Astrocyte of the cerebellum (primary cell): Measurements from ENCODE around the gene MOCS2.

Experiments
- DNase-seq: peaks from one replicate; pipeline ENCODE4 v3.0.0-alpha.2; 2011; ENCODE audit warnings: low read depth
- H3K4me3 ChIP-seq: 2 replicates; pipeline ENCODE4 v1.5.1; 2011; ENCODE audit warnings: mild to moderate bottlenecking, low read depth, low read length, moderate library complexity
- in situ Hi-C: cut with HindIII; loops from 2 replicates; pipeline ENCODE4 v1.10.0; 2017; ENCODE audit warnings: low sequenced_read_pairs
- TF ChIP-seq, protein P1 (sequence below): IDR thresholded peaks from 2 replicates; pipeline ENCODE4 v1.5.1; 2012; ENCODE audit warnings: low read length, low read depth, moderate library complexity, mild to moderate bottlenecking; ENCODE audit errors: missing control alignments

The MOCS2 gene, protein sequence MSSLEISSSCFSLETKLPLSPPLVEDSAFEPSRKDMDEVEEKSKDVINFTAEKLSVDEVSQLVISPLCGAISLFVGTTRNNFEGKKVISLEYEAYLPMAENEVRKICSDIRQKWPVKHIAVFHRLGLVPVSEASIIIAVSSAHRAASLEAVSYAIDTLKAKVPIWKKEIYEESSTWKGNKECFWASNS

DNA sequence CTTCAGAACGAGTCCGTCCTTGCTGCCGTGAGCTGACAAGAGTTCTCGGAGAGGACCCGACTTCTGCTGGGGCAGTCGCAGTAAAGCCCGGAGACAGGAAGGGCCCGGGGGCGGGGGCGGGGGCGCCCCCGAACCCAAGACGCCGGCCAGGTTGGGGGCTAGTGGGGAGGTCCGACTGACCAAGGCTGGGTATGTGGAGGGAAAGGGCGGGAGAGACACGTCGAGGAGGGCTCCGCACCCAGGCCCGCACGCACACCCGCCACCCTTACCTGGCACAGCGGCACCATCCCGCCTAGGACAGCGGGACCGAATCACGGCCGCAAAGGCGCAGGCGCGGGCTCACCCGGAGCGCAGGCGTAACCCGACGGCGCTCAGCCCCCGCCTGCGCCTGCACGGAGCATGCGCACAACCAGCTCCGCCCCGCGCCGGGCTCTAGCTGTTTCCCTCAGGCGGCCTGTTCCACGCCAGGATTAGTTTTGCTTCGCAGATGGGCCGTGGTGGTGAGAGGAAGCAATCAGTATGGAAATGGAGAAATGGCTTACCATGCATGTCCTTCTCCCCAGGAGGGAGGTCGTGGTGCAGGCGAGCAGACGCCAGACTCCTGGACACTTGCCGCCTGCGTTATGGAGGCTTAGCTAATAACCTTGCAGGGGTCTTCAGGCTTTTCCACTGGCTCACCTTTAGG is at the start of gene MOCS2:
MOCS2 (minus strand) TSS at position 315 of the 685 bp plus-strand sequence. CDS start 2,583 bp downstream, outside the sequence.
- peak; percentile 71 for DNase-seq
- H3K4me3 ChIP-seq = peak within 1 kb of the TSS; percentile 82
- in situ Hi-C loops = no loop called here
- TF ChIP-seq, protein P1, sequence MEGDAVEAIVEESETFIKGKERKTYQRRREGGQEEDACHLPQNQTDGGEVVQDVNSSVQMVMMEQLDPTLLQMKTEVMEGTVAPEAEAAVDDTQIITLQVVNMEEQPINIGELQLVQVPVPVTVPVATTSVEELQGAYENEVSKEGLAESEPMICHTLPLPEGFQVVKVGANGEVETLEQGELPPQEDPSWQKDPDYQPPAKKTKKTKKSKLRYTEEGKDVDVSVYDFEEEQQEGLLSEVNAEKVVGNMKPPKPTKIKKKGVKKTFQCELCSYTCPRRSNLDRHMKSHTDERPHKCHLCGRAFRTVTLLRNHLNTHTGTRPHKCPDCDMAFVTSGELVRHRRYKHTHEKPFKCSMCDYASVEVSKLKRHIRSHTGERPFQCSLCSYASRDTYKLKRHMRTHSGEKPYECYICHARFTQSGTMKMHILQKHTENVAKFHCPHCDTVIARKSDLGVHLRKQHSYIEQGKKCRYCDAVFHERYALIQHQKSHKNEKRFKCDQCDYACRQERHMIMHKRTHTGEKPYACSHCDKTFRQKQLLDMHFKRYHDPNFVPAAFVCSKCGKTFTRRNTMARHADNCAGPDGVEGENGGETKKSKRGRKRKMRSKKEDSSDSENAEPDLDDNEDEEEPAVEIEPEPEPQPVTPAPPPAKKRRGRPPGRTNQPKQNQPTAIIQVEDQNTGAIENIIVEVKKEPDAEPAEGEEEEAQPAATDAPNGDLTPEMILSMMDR = no peak

DNA sequence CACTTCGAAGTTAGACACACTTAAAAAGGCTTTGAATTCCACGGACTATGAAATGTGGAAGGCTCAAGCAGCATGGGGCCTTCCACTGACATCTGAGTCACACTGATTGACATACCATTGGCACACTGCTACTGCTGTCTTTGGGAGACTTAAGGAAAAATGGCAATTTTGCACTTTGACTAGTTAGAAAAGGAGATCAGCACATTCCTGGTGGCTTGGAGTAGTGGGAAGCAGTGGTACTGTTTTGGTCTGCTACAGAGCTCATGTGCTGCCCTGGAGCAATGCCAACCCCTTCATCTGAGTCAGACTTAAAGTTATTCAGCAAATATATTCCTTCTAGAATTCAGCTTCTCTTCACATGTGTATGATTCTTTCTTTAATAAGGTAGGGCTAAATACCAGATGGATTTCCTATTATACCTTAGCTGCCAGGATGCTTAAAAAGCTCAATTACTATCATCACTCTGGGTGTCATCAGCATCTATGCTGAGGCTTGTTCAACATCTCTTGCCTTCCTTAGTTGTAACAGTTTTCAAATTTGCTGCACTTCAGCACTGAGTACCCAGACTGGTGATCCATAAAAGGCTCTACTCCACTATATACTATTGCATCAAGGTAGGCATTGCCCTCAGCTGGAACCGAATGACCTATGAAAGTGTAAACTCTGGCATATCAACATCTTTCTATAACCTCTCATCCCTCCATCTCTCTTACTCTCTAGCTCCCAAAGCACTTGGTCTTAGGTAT is 42.3 kb upstream of the MOCS2 start:
- DNase-seq = peak; percentile 96
- TF ChIP-seq, protein P1 = no peak
- H3K4me3 ChIP-seq = no peak overlapping the region
- in situ Hi-C loops = loop anchor here (5.0 kb wide), 1 partner anchor 95 kb away; no protein-coding TSS in a partner anchor

GRCh38 chr5:53133020-53133419 is 23.5 kb upstream of the MOCS2 start:
- in situ Hi-C loops = no loop called here
- DNase-seq = no peak
- TF ChIP-seq, protein P1 = no peak
- H3K4me3 ChIP-seq = no peak overlapping the region

- in situ Hi-C loops = no loop called here
- TF ChIP-seq, protein P1 = no peak
- DNase-seq = no peak
- H3K4me3 ChIP-seq = no peak overlapping the region
These were observed 20.7 kb upstream of the MOCS2 start for GRCh38 chr5:53130266-53130665.

- in situ Hi-C loops = no loop called here
- H3K4me3 ChIP-seq = no peak overlapping the region
- no peak for DNase-seq
- TF ChIP-seq, protein P1 = no peak
These were observed 18.9 kb upstream of the MOCS2 start for GRCh38 chr5:53128481-53128880.

DNA sequence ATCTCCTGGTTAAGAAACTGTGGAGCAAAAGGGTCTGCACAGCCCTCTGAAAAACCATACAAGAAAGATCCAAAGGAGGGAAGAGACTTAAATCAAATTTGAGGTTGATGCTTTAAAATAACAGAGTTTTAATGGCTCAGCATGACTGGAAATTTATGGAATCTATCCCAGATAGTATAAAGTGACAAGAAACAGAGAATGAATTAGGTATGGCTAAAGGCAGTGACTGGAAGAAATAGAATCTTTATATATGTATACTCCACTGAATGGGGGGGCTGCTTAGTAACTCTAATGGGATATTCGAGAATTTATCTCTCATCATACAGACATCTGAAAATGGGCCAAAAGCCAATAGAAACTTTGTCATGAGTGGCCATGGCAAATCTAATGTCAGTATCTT is 17.6 kb upstream of the MOCS2 start:
- TF ChIP-seq, protein P1 = no peak
- H3K4me3 ChIP-seq = no peak overlapping the region
- no peak for DNase-seq
- in situ Hi-C loops = no loop called here
